HG02970 (cell line): Measurements from ENCODE around the gene TSPAN15.
"Not testable (repeated sequence)": the region's sequence is repeated elsewhere in the genome, so short reads cannot be mapped to it uniquely, and the experiment has no call there.

ENCODE experiments used
- ATAC-seq: cut with Tn5 transposase; IDR thresholded peaks from one replicate; pipeline ENCODE4 v1.9.1; 2021; ENCODE audit warnings: mild to moderate bottlenecking, moderate library complexity, moderate number of reproducible peaks; ENCODE audit not compliant: unreplicated experiment, low FRiP score

Gene TSPAN15

DNA sequence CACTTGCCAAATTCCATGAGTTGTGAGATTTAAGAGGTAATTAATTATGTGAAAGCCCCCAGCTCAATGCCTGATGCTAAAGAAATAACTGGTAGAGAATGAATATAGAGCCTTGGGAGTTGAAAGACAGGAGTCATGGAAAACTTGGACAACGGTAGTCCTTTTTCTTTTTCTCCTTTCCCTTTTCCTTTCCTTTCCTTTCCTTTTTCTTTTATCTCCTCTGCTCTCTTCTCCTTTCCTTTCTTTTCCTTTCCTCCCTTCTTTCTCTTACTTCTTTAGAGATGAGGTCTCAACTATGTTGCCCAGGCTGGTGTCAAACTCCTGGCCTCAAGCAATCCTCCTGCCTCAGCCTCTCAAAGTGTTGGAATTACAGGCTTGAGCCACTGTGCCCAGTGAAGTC is 7.9 kb upstream of the TSPAN15 start:
- ATAC-seq, result no peak

DNA sequence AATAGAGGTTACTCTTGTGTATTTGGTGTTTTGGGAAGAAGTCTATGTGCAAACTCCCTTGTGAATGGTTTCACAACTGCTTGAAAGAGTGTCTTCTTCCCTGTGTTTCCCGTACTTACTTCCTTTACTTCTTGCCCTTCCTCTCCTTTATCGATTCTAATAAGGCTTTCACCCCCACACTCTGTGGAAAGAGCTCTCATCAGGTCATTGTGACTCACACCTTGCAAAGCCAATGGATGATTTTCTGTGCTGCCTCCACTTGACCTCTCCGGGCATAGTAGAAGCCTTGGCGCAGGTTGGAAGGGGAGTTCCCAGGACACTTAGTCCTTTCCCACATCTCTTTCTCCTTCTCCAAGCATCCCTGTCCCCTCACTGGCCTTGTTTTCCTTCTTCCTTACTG is 6.2 kb upstream of the TSPAN15 start:
- ATAC-seq, result no peak

DNA sequence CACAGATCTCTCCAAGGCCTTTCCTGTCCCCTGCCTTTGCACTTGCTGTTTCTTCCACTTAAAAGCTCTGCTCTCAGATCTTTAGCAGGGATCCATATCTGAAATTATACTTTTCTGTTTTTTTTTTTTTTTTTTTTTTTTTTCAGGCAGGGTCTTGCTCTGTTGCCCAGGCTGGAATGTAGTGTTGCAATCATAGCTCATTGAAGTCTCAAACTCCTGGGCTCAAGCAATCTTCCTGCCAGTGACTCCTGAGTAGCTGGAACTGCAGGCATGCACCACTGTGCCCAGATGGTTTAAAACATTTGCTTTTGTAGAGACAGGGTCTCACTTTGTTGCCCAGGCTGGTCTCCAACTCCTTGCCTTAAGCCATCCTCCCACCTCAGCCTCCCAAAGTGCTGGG is 5.0 kb upstream of the TSPAN15 start:
- no peak for ATAC-seq

DNA sequence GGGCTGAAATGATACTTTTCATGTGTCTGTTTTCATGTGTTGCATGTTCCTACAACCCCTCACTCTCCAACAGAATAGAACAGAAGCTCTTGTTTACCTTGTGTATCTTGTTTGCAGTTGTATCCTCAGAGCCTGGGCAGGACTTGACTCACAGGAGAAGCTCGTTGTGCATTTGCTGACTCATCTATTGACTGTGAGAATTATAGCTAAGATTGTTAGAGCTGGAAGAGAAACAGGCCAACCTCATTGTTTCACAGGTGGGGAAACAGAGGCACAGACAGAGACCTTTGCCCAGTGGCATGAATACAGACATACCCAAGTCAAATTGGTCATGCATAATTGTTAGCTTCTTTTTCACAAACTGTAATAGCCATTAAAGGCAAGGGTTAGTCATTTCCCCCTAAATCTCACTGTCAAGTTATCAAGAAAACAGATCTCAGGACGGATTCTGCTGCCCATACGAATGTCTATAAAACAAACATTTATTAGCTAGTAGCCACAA is 4.6 kb upstream of the TSPAN15 start:
- ATAC-seq, result no peak

DNA sequence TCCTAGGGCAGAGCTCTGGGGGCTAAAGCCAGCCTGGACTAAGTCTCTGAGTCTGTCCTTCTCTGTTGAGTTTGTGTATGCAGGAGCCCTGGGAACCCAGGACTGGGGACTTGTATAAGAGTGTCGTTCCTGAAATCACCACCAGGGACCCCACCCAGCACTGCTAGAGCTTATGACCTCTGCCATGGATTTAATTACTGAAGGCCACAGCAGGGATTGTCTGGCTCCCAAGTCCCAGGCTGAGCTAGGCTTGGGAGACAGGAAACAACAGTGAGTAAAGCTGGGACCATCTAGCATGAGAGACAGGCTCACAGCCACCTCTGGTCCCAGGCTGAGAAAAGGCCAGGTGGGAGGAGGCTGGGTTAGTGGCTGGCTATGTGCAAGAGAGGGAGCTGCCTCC is 1.4 kb upstream of the TSPAN15 start:
- ATAC-seq, result no peak

DNA sequence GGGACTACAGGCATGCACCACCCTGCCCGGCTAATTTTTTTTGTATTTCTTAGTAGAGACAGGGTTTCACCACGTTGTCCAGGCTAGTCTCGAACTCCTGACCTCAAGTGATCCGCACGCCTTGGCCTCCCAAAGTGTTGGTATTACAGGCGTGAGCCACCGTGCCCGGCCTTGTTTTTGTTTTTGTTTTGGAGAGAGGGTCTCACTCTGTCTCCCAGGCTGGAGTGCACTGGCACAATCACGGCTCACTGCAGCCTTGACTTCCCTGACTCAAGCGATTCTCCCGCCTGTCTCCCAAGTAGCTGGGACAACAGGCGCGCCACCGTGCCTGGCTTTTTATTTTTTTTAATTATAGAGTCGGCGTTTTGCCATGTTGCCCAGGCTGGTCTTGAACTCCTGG is 870 bp upstream of the TSPAN15 start:
- not testable (repeated sequence) for ATAC-seq

DNA sequence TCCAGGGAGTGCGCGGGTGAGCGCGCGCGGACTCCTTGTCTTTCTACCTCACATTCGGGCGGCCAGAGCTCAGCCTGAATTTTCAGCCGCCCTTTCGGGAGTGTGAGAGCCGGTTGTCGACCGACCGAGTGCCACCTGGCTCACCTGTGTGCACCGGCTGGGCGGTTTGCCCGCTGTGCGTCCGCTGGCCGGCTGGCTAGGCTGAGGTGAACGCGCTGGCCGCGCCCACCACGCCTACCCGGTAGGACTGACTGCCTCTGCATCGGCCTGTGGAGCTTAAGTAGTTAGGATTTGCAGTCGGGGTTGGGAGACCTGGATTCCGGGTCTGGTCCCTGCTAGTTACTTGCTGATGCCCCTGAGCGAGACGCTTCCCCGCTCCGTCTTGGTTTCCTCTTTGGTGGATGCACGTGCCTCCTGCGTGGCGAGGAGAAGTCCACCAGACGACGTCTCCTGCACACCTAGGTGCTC is 553 bp downstream of the TSPAN15 start:
- ATAC-seq, result no peak

DNA sequence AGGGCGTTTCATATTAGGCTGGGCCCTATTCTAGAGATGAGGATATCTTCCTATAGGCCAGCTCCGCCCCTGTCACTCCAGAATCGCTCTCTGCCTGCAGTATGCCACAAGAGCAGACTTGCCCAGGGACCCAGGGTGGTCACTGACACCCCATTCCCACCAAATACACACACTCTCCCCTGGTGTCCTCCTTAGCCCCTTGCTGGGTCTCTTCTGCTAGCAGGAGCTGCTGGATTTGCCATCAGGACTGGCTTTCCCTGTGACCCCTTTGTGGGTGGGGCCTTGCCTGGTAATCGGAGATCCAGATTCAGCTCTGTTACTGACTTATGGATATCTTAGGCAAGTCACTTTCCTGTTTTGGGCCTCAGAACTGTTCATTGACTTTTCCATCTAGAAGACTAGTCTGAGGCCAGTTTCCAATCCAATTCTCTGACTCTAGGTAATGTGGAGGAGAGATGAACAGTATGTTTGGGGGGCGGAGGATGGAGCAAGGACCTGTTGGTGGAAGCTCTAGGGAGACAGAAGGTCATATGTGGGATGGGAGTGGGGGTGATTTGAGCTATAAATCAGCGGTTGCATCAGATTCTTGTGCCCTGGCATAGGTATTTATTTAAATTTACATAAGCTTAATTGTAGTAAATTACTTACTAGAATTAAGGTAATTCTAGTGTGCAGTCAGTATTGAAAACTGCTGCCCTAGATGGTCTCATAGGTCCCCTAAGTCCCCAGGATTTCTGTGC is 1.6 kb downstream of the TSPAN15 start:
- no peak for ATAC-seq

DNA sequence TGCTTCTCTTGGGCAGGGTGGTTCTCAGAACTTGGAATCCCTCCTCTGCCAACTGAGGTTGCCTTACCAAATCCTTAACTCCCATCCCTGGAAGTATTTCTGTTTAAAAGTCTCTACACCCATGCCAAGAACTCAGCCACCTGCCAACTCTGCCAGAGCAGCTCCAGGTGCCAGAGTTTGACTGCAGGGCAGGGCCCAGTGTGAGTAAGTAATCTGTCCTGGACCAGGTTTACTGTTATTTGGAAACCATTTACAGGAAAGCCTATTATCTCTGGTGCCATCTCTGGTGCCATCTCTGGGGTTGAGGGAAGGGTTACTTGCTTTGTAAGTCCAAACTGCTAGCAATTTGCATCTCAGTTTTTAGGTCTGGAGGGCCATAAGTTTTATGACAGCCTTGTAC is 2.5 kb downstream of the TSPAN15 start:
- no peak for ATAC-seq

DNA sequence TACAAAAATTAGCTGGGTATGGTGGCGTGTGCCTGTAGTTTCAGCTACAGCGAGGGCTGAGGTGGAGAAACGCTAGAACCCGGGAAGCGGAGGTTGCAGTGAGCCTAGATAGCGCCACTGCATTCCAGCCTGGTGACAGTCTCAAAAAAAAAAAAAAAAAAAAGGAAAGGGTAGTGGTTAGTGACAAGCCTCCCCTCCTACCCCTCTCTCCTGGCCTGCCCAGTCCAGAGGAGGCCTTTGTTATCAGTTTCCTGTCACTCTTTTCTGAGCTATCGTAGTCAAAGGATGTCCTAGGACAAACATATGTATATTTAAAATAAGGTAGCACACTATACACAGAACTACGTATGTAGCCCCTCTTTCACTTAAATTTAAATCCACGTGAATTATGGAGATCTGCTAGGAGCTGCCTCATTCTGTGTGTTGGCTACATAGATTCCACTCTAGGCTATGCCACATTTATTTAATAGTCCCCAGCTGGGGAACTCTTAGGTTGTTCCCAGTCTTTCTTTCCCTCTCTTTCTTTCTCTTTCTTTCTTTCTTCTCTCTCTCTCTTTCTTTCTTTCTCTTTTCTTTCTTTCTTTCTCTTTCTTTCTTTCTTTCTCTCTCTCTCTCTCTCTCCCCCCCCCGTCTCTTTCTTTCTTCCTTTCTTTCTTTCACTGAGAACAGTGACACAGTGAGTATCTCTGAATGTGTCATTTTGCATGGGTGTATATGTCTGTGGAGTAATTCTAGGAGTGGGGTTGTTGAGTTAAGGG is 3.9 kb downstream of the TSPAN15 start:
- no peak for ATAC-seq

DNA sequence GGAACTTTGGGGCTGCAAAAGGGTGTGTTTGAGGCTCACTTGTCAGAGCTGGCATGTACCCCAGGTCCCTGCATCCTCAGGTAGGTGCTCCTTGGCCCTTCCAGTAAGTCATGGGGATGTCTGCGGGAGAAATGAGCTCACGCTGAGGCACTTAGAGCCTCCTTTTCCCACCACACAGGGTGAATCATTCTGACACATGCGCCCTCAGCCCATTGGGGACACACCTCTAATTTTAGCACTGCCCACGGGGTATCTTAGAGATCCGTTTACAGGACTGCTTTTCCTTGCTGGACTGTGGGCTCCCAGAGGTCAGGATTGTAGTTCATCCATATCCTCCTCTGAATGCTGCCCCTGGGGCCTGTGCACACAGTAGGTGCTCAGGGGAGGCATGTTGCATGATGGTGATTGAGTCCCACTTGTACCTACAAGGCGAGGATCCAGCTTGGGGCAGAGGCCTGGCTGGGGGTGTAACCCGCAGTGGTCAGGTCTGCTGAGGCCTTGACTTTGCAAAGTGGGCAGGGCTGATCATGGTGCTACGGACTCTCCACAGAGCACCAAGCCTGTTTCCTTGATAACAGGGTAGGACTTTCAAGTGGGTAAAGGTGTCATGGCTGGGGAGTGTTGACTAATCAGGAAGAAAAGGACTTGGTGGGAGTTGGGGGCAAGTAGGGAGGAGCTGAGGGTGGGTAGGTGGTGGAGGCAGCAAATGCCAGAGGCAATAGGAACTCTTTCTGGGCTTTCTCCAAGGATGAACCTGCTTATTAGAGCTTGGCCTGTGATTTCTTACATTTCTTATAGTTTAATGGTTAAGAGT is 5.8 kb downstream of the TSPAN15 start:
- no peak for ATAC-seq

DNA sequence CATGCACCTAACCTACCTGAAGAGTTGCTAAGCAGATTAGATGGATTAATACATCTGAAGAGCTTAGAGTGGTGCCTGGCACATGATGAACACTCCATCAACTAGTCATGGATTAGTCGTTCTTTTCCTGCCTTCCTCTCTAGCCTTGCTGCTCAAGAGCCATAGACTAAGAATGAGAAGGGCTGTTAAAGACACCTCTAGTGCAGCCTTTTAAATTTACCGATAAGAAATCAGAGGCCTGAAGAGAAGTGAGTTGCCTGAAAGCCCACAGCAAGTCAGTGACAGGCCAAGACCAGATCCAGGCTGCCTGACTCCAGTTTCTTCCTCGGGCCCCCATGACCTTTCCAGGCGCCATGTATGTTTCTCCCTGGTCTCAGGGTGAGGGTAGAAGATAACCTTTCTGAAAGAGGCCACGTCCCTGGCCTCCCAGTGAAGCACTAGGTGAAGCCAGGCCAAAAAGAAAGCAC is 6.5 kb downstream of the TSPAN15 start:
- no peak for ATAC-seq

DNA sequence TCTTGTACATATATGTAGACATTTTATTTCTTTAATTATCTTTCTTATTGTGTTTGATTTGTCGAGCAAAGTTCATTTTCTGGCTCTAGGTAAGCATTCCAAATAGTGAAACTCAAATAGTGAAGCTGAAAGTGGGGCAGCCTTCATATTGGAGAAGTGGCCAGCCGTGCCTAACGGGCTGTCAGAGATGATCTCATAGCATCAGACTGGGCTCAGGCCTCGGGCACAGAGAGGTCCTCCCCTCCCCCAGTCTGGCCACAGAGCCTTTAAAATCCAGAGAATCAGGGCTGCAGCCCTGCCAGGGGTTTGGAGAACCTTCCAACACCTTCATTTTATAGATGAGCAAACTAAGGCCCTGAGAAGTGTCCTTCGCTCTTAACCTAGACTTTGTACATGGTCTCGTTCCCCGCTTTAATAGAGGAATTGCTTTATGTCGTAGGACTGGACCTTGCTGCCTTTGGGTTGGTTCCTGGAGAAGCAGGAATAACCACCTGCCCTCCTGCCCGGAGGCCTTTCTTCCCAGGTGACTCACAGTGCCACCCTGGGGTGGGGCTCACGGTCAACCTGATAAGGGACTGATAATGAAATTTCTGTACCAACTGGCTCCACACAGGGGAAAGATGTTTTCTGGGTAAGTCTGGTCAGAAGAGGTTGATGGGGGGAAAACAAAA is 7.3 kb downstream of the TSPAN15 start:
- ATAC-seq, result no peak

DNA sequence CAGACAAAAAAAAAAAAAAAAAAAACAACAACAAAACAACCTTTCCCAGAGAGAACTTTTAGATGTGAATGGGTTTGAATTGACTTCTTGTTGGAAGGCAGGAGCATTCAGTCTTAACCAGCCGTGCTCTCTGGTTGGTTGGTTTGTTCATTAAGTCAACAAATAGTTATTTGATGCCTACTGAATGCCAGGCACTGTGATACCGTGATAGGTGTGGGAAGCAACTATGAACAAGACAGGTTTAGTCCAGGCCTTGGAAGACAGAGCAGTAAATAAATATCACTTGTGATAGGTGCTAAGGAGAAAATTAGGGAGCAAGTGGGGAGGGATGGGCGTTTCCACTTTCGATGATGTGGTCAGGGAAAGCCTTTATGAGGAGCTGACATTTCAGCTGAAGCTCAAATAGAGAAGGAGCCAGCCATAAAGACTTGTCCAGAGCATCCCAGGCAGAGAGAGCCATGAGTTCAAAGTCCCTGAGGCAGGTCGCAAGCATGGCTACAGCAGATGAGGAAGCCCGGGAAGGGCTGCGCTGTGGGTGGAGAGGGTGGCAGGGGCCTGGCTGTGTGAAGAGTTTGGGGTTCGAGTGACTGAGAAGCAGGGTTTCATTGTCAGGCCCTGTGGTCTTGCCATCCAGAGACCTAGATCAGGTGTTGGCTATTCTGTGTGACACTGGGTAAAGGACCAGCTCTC is 8.0 kb downstream of the TSPAN15 start:
- no peak for ATAC-seq

DNA sequence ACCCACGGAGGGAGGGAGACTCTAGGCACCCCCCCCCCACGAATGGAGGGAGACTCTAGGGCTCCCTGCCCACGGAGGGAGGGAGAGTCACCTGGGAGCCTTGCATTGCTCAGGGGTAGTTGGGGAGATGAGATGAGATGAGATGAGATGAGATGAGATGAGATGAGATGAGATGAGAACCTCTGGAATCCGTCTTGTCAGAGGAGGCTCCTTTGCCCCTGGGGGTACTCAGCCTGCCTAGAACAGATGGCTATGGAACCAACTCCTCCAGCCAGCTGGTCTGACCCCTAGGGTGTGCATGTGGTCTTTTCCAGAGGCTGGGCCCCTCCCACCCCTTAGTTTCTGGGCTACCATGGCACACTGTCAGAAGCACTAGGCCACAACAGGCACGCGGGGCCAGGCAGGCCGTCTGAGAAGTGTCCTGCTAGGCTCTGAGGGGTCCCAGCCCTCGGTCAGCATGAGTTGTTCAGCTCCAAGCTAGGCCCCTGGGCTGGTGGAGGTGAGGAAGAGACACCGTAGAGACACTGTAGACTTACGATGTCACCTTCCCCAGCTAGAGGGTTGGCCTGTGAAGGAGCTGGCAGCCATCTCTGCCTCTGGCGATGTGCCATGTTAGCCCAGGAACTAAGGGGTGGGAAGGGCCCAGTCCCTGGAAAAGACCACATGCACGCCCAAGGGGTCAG is 8.8 kb downstream of the TSPAN15 start:
- ATAC-seq, result no peak

DNA sequence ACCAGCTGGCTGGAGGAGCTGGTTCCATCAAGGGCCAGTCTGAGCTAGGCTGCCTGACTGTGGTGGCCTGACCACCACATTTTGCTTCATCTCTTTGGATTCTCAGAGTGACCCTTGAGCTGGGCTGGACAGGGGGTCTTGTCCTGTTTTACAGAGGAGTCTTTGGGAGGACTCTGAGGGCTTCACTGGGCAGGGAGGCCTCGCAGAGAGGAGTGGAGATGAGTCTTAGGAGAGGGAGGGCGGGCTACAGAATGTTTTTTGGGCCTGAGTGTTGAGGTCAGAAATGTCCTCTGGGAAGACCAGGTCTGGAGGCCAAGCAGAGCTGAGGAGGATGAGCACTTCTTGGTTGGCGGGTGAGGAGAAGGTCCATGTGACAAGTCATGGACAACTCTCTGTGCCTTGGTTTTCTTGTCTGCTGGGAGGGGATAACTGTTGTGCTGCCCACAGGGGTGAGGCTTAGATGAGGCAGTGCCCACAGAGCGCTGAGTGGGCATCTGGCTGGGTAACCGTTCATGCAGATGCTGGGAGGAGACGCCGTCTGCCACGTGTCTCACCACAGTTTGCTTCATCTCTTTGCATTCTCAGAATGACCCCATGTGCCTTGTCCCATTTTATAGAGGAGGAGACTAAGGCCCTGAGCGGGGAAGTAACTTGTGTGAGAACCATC is 9.4 kb downstream of the TSPAN15 start:
- no peak for ATAC-seq

DNA sequence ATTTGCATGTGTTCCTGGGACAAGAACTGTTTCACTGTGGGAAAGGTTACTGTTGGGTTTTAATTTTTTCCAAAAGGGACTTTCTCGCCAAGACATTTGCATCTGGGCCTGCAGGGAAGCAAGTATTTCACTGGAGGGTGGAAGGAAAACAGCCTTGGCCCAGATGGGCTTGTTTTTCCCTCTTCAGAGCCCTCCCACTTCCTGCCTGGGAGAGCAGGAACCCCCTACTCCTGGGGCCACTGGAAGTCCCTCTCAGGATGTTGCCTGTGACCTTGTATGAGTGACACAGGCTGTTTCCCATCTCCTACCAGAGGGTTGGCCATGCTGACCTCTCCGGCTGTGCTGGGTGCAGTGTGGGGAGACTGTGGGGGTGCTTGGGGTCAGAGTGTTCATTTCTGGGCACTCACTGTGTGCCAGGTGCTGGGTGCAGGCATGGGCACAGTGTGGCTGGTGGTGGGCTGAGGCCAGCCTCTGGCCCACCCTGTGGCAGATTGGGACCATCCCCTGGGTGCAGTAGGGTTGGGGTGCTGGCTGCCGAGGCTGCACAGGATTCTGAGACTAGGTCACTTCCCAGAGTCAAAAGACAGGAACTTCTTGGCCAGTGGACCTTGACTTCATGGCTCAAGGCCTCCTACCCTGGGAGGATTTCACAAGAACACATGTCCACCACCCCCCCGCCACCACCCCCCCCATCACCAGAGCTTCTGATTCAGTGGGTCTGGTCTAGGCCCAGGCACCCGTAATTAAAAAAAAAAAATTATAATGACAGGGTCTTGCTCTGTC is 10.2 kb downstream of the TSPAN15 start:
- ATAC-seq, result no peak

DNA sequence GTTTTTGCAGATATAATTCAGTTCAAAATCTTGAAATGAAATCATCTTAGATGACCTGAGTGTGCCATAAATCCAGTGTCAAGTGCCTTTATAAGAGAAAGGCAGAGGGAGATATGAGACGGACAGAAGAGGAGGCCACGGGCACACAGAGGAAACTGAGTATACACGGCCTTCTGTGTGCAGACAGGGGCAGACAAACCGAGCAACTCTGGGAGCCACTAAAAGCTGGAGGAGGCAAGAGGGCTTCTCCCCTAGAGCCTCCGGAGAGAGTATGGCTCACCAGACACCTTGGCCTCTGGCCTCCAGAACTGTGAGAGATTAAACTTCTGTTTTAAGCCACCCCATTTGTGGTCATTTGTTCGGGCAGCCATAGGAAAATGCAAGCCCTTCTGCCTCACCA is 12.6 kb downstream of the TSPAN15 start:
- no peak for ATAC-seq
